Cerebellar cortex (tissue), 1 donor: ENCODE results near the gene KLHL3.

Source experiments
- DNase-seq: peaks from one replicate; pipeline ENCODE4 v3.0.0-alpha.2; 2015; ENCODE audit warnings: low spot score

KLHL3 gene

DNA sequence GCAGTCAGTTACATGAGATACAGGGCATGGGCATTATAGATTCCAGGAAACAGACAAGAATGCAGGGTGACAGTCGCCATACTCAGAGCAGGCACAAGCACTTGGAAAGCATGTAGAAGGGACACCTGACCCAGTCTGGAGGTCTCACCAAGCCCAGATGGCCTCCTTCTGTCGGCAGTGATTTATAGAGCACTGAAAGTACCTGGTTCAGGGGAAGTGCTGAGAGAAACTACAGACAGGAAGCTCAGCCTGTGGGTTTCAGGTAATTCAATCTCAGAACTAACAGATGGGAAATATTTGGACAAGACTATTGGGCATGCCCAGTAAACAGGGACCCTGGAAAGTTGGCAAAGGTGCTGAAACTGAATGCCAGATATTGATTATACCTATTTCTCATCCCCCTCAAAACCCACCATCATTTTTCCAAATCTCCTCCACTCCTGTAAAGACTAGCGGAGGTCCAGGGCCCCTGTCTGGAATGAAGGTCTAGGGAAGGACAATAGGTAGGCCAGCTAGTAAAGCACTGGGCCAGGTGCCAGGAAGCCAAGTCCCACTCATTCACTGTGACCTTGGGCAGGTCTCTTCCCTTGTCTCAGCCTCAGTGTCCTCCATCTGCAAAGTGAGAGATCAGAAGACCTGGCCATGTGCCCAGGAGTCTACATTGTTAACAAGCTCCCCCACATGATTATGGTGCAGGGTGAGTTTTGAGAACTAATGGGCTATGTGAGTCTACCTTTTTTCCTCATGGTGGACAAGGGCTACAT is 26.9 kb downstream of the KLHL3 start:
- DNase-seq = peak; percentile 93

DNA sequence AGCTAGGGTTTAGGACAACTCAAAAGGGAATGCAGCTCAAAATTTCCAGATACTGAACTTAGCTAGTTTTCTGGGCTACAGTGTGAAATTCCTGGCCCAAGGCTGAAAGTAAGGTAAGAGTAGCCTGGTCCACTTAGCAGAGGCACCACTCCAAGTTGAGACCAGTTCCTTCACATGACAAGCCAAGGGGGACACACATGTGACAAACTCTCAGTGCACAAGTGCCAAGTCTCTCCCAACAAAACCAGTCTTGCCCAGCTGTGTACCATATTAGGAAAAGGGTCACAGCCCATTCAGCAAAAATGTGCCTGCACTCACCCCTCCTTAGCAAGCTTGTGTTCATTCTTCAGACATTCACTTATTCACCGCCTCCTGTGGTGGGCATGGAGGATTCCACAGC is 27.8 kb downstream of the KLHL3 start:
- no peak for DNase-seq

DNA sequence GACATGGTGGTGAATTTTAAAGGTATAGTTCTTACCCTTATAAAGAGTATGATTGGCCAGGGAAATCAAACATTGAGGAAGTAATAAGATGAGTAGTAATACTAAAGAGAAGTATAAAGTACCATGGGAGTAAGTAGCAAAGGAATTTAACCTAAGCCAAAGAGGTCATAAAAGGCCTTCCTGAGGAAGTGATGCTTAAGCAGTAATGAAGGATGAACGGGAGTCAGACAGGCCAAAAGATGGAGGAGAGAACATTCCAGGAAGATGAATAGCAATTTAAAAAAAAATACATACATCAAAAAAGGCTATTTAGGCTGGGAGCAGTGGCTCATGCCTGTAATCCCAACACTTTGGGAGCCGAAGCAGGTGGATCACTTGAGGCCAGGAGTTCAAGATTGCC is 29.0 kb downstream of the KLHL3 start:
- no peak for DNase-seq

GRCh38 chr5:137705106-137705505 is 30.8 kb downstream of the KLHL3 start:
- DNase-seq = no peak

DNA sequence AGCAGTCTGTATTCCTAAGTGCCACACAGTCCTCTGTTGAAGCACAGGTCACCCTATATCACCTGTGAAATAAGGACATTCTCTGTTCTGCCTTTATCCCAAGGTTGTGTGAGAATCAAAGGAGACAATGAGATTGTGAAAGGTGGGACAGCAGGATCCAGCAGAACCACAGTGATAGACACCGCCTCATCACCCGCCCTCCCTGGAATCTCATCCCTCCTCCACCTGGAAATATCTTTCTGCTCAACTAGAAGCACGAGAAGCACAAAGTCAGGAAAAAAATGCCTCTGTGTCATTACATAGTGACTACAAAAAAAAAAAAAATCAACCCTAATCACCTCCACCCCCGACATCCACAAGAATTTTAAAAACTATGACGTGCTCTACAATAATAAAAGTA is 32.3 kb downstream of the KLHL3 start:
- DNase-seq = no peak

GRCh38 chr5:137700282-137700680 is 35.6 kb downstream of the KLHL3 start:
- DNase-seq = no peak

GRCh38 chr5:137699336-137700281 is 36.3 kb downstream of the KLHL3 start:
- peak; percentile 80 for DNase-seq

DNA sequence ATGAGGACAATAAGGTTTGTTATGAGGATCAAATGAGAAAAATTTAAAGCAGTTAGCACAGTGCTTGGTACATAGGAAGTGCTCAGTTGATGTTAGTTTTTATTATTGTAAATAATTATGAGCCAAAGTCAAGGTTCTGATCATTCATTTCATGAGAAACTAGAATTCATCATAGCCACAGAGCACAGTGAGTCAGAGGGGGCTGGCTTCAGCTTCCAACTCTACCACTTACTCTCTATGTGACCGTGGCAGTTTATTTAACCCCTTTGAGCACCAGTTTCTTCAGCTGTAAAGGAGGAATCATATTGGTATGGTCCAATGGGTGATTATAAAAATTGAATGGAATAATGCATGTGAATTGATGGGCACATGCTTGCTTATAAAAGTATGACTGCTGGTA is 39.4 kb downstream of the KLHL3 start:
- DNase-seq = no peak

GRCh38 chr5:137695651-137696428 is 40.0 kb downstream of the KLHL3 start:
- no peak for DNase-seq

GRCh38 chr5:137693951-137694721 is 41.8 kb downstream of the KLHL3 start:
- DNase-seq = no peak

GRCh38 chr5:137693307-137693950 is 42.5 kb downstream of the KLHL3 start:
- no peak for DNase-seq

GRCh38 chr5:137689306-137689705 is 46.6 kb downstream of the KLHL3 start:
- DNase-seq = no peak

GRCh38 chr5:137688210-137688840 is 47.6 kb downstream of the KLHL3 start:
- DNase-seq = peak; percentile 65

DNA sequence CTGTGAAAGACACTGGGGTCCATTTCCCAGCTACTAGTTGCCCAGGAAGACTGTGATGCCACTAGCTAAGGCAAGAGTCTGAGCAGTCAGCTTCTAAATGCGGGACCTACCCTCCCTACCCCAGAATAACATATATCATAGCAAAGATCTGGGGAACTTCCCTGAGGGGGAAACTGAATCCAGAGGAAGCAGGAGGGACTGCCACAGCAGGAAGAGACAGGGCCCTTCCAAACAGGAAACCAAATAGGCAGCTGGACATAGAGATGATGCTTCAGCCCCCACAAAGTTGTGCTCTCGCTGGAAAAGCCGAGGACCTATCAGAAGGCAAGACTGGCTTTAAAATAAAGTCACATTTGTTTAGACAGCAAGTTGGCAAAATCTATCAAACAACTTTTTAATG is 51.1 kb downstream of the KLHL3 start:
- no peak for DNase-seq

GRCh38 chr5:137681191-137681590 is 54.7 kb downstream of the KLHL3 start:
- DNase-seq = no peak

DNA sequence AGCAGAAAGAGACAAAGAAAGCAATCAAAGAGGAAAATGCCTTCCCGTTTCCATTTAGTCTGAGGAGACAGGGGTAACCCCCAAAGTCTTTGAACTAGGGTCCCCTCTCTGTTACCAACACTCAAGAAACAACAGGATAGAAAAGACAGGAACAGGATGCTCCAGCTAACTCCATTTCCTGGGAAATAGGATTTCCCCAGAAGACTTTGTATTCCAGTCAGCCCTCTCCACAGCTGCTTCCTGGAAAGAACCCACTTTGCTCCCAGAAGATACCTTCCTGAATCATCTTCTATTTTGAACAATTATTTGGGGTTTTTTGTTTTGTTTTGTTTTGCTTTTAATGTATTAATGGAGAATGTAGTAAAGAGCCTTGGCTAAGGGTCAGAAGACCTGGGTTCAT is 56.0 kb downstream of the KLHL3 start:
- no peak for DNase-seq

GRCh38 chr5:137679195-137679594 is 56.7 kb downstream of the KLHL3 start:
- no peak for DNase-seq

GRCh38 chr5:137672881-137673280 is 63.0 kb downstream of the KLHL3 start:
- no peak for DNase-seq

- DNase-seq = peak; percentile 94
These were observed 63.9 kb downstream of the KLHL3 start for GRCh38 chr5:137672001-137672400.

GRCh38 chr5:137669811-137670210 is 66.1 kb downstream of the KLHL3 start:
- DNase-seq = no peak

DNA sequence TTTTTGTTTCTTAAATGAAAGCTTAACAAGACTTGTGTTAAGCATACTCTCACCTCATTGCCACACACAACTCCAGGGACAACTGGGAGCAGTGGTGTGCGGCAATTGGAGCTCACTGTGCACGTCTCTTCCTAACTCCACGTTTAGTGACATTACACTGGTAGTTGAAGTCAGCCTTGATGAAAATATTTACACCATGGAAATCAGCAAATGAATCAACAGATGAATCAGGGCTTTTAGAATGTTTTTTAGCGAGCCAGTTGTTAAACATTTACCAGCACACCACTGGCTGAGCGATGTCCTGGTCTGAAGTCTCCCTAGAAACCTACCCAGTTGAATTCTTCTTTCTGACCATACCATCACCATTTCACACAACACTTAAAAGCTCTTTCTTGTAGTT is 67.3 kb downstream of the KLHL3 start:
- no peak for DNase-seq
